Transverse colon (tissue), 4 donors: ENCODE results near the gene HIVEP3. TPM values are rescaled to one million over a fixed set of nuclear protein-coding genes. Genes with fewer than 3 reads are reported as not detected.

Experiments used
- DNase-seq: peaks from one replicate; pipeline ENCODE4 v3.0.0-alpha.2; 2019
- H3K27ac ChIP-seq, 4 donors: fragments of 200-600 bp; sonication (generic); 2 replicates each; pipeline ENCODE4 v1.5.1; 2016 to 2018; ENCODE audit warnings: inconsistent platforms in 4 of 4
- H3K27me3 ChIP-seq: fragments of 200-600 bp; sonication (generic); 2 replicates; pipeline ENCODE4 v1.5.1; 2017; ENCODE audit warnings: inconsistent platforms
- H3K36me3 ChIP-seq, 4 donors: fragments of 200-600 bp; sonication (generic); 2 replicates each; pipeline ENCODE4 v1.5.1; 2017 to 2019; ENCODE audit warnings: inconsistent platforms in 4 of 4
- H3K4me1 ChIP-seq, 4 donors: fragments of 200-600 bp; sonication (generic); 2 replicates each; pipeline ENCODE4 v1.5.1; 2017 to 2020; ENCODE audit warnings: inconsistent platforms in 4 of 4
- H3K4me3 ChIP-seq, 4 donors: fragments of 200-600 bp; sonication (generic); 1 replicate in 1 of 4; 2 replicates in 3 of 4; pipeline versions ENCODE4 v1.5.1 to v1.6.1; 2017 to 2019; ENCODE audit warnings: inconsistent platforms in 4 of 4
- H3K9me3 ChIP-seq, 2 donors: fragments of 200-600 bp; sonication (generic); 2 replicates each; pipeline ENCODE4 v1.5.1; 2017 to 2019; ENCODE audit warnings: inconsistent platforms in 2 of 2
- EP300 ChIP-seq: sonication (generic); formaldehyde crosslinking; IDR thresholded peaks from one replicate; pipeline ENCODE4 v1.6.1; 2017; ENCODE audit warnings: antibody characterized with exemption, low read depth
- POLR2A ChIP-seq: fragments of 450-650 bp; IDR thresholded peaks from one replicate; pipeline ENCODE4 v1.6.1; 2016; ENCODE audit warnings: antibody characterized with exemption, mild to moderate bottlenecking, moderate library complexity
- POLR2AphosphoS5 ChIP-seq, 3 donors: sonication (generic); formaldehyde crosslinking; IDR thresholded peaks; one replicate each; pipeline ENCODE4 v1.6.1; 2016; ENCODE audit warnings: antibody characterized with exemption in 3 of 3
- WGBS, 2 donors: methylation state at CpG; one replicate each; pipeline ENCODE4 v1.1.5; 2018; ENCODE audit warnings: low coverage in 1 of 2; 5-methylcytosine and 5-hydroxymethylcytosine counted together
- in situ Hi-C, 4 donors: fragments of 200-750 bp; cut with MboI; loops; one replicate each; pipeline versions ENCODE4 v1.15.0 to v1.15.1; 2017; ENCODE audit warnings: low sequenced_read_pairs in 3 of 4, low pct_ligation_motif_present in 1 of 4, low pct_unique_long_range_greater_than_20kb in 1 of 4
- intact Hi-C: fragments of 100-400 bp; cut with DNase I; formaldehyde crosslinking; loops from one replicate; pipeline ENCODE4 v1.15.1; 2023; ENCODE audit warnings: low total_unique reads
- total RNA-seq, 4 donors: library from RNA; depleted of rRNA; stranded (reverse); fragments of >200 nt; gene quantifications; one replicate each; pipeline ENCODE4 v1.1.0, GENCODE V29; 2016
- TF ChIP-seq, protein P1 (sequence below), 5 experiments: fragments of 200-600 bp in 3 of 5; fragments of 450-650 bp in 2 of 5; sonication (generic) in 3 of 5; IDR thresholded peaks; 1 replicate in 2 of 5; 2 replicates in 3 of 5; pipeline ENCODE4 v1.5.1; 2016 to 2017; ENCODE audit warnings: antibody characterized with exemption in 5 of 5, inconsistent platforms in 3 of 5, mild to moderate bottlenecking in 2 of 5, moderate library complexity in 1 of 5

The HIVEP3 gene
- total RNA-seq, 4 donors from 2014 or later = 3.7 to 15.0 (median 5.2) TPM

DNA sequence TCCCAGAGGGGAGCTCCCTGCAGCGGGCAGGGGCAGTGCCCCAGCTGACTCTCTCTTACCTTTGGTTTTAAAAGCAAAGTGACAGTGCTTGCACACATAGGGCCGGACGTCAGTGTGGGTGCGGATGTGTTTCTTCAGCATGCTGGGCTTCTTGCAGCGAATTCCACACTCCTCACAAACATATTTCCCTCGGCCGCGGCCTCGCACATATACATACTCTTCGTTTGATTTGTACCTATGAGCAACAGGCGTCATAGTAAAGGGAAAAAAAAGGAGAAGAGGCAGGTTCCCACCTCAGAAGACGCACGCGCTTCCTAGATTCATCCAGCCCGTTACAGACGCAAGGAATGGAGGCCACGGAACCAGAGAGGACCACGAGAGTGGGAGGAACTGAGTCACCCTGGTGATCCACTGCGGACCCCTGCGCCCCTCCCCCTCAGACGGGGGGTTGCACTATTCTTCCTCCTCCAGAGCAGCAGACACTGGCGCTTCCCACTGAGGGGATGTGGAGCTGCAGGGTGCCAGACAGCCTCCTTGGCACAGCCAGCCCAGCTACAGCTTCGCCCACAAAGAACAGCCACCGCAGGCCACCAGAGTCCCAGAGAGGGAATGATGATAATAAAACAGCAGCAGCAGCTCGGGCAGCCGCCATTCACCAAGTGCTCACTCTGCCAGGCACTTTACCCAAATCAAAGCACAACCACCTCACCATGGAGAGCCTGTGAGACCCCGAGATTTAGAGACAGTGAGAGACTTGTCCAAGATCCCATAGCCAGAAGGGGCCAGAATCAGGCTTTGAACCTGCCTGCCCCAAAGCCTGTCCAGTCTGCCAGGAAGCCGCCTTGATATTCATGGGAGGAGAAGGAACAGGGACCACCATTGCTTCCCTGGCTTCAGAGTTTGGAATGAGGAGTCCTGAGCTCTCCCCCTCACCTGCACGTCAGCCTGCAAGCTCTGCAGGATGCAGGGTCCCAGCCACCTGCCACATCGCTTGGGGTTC, 393.7 kb downstream of the HIVEP3 start:
- intact Hi-C loops = no loop called here
- Histone ChIP-seq H3K9me3 (no peaks in the 10 kb centered on the region), H3K4me3 (no peak overlapping the region), H3K4me1 (no peaks in the 10 kb centered on the region), H3K27ac (no peak overlapping the region), H3K36me3 (no peaks in the 10 kb centered on the region), H3K27me3 (no peaks in the 10 kb centered on the region)
- 83 to 92% methylated on average over 6 to 28 of the region's 30 CpGs for WGBS, 2 donors
- DNase-seq = no peak
- in situ Hi-C loops = no loop called here
- TF ChIP-seq POLR2AphosphoS5 (IDR thresholded peaks at IDR 0.05) (no peak), EP300 (no peak), POLR2A (no peak)
- TF ChIP-seq, protein P1, sequence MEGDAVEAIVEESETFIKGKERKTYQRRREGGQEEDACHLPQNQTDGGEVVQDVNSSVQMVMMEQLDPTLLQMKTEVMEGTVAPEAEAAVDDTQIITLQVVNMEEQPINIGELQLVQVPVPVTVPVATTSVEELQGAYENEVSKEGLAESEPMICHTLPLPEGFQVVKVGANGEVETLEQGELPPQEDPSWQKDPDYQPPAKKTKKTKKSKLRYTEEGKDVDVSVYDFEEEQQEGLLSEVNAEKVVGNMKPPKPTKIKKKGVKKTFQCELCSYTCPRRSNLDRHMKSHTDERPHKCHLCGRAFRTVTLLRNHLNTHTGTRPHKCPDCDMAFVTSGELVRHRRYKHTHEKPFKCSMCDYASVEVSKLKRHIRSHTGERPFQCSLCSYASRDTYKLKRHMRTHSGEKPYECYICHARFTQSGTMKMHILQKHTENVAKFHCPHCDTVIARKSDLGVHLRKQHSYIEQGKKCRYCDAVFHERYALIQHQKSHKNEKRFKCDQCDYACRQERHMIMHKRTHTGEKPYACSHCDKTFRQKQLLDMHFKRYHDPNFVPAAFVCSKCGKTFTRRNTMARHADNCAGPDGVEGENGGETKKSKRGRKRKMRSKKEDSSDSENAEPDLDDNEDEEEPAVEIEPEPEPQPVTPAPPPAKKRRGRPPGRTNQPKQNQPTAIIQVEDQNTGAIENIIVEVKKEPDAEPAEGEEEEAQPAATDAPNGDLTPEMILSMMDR (IDR thresholded peaks at IDR 0.05) = no peak

DNA sequence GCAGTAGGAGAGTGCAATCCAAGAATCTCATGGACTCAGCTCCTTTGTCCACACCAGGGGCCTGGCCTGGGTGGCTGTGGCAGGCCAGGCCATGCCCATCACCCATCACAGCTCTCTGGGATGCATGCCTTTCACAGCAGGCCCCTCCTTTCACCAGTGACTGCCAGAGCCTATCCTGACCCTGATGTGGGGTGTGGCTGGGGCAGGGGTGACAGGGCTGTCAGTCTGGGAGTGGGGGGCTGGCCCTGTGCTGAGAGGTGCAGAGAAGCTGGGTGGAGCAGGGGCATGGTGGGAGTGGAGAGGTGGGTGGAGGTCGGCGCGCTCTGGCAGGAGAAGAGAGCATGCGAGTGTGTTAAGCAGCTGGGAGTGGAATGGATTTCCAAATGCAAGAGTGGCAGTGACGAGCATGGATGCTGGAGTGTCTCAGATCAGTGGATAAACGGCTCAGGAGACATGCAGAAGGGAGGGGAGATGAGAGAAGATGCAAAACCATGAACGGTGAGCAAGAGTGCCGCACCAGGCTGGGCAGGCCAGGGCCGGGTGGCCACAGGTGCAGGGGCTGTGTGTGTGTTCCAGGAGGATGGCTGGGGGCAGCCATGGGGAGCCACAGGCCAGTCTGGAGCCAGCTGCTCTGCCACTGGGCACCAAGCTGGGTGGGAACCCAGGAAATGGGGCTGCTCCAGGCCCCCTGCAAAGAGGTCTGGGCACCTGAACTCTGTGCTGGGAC, 394.6 kb downstream of the HIVEP3 start:
- H3K27me3 ChIP-seq = no peaks in the 10 kb centered on the region
- H3K4me1 ChIP-seq = no peaks in the 10 kb centered on the region
- no peaks in the 10 kb centered on the region for H3K36me3 ChIP-seq
- no peak overlapping the region for H3K27ac ChIP-seq
- no peak for DNase-seq
- no peak overlapping the region for H3K4me3 ChIP-seq
- in situ Hi-C loops (no loop called here), intact Hi-C loops (no loop called here)
- no peaks in the 10 kb centered on the region for H3K9me3 ChIP-seq
- 81 to 92% methylated on average over 6 to 9 of the region's 9 CpGs for WGBS, 2 donors
- TF ChIP-seq POLR2A = no peak
- TF ChIP-seq, protein P1 (IDR thresholded peaks at IDR 0.05) = no peak
- TF ChIP-seq EP300 = no peak
- TF ChIP-seq POLR2AphosphoS5 (IDR thresholded peaks at IDR 0.05) = no peak

DNA sequence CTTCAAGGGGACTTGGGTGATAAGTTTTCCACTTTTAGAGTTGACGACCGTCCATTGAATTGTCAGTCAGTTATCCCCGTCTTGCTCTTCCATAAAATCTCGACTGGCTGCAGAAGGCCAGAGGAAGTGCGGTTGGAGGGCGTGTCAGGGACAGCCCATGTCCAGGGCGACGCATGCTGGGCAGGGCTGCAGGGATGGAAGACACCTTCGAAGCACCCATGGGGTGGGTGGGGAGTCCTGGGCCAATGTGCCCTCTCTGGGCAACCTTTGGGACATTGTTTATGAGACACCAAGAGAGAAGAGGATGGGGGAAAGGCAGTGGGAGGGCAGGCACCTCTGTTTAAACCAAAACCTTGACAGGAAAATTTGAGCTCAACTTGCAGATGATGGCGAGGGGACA, 395.7 kb downstream of the HIVEP3 start:
- TF ChIP-seq EP300 = no peak
- no peak for TF ChIP-seq POLR2A
- TF ChIP-seq POLR2AphosphoS5 (IDR thresholded peaks at IDR 0.05) = no peak
- TF ChIP-seq, protein P1 (IDR thresholded peaks at IDR 0.05) = no peak
- in situ Hi-C loops = no loop called here
- Histone ChIP-seq H3K36me3 (no peaks in the 10 kb centered on the region), H3K27me3 (no peaks in the 10 kb centered on the region), H3K9me3 (no peaks in the 10 kb centered on the region), H3K4me3 (no peak overlapping the region), H3K27ac (no peak overlapping the region), H3K4me1 (no peaks in the 10 kb centered on the region)
- 58 to 80% methylated on average over 6 to 10 of the region's 10 CpGs for WGBS, 2 donors
- intact Hi-C loops = no loop called here
- DNase-seq = no peak

DNA sequence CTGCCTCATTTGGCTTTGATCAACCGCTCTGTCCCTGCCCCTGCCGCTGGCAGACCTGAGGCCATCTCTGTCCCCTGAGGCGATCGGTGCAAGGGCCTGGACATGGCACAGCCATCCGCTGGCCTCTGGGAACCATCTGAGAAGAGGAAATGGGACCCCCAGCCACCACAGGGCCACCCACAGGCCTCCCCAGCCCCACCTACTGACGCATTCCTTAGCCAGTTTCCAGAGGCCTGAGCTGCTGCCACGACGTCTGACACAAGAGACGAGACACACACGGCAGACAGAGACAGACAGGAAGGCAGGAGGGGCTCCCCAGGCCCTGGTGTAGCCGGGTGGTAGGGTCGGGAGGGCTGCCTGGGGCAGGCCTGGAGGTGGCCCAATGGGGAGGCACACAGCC, 397.0 kb downstream of the HIVEP3 start:
- Histone ChIP-seq H3K36me3 (no peaks in the 10 kb centered on the region), H3K27me3 (no peaks in the 10 kb centered on the region), H3K9me3 (no peaks in the 10 kb centered on the region), H3K27ac (no peak overlapping the region), H3K4me1 (peaks cover 0 to 2% (median 1%) of the 10 kb centered on the region in 4 donors), H3K4me3 (no peak overlapping the region)
- in situ Hi-C loops = no loop called here
- DNase-seq = no peak
- WGBS, 2 donors = 84% methylated on average over 10 of the region's 12 CpGs; no CpG with 5 or more reads in 1 of the 2 donors
- TF ChIP-seq, protein P1 (IDR thresholded peaks at IDR 0.05) = no peak
- no peak for TF ChIP-seq POLR2AphosphoS5 (IDR thresholded peaks at IDR 0.05)
- no peak for TF ChIP-seq POLR2A
- TF ChIP-seq EP300 = no peak
- intact Hi-C loops = no loop called here
